NOMO-1 (cell line): ENCODE measurements around the gene LGALSL.
A peak's percentile ranks its signal among the peaks of the same experiment; 100 is the strongest.

ENCODE experiments used
- DNase-seq, 2 experiments: peaks; one replicate each; lab custom pipeline; 2025; ENCODE audit not compliant: unreplicated experiment in 2 of 2; lab: John Stamatoyannopoulos, UW

LGALSL gene

GRCh38 chr2:64492272-64492671 lies 38.3 kb downstream of the LGALSL start:
- no peak for DNase-seq

GRCh38 chr2:64492821-64493220 lies 38.9 kb downstream of the LGALSL start:
- DNase-seq = no peak

GRCh38 chr2:64493788-64494187 lies 39.8 kb downstream of the LGALSL start:
- no peak for DNase-seq

- DNase-seq = no peak
Measured at GRCh38 chr2:64498438-64498837, 44.5 kb downstream of the LGALSL start.

- no peak for DNase-seq
Measured at GRCh38 chr2:64500549-64500948, 46.6 kb downstream of the LGALSL start.

- no peak for DNase-seq
Measured at GRCh38 chr2:64501946-64502345, 48.0 kb downstream of the LGALSL start.

- no peak for DNase-seq
Measured at GRCh38 chr2:64502860-64503259, 48.9 kb downstream of the LGALSL start.

GRCh38 chr2:64504774-64505720 lies 51.1 kb downstream of the LGALSL start:
- DNase-seq = peak; percentile 58 to 82

- no peak for DNase-seq
Measured at GRCh38 chr2:64506686-64507085, 52.7 kb downstream of the LGALSL start.
